ENCODE data around the gene ANKH.

ANKH gene

GRCh38 chr5:14721990-14722656, 149.5 kb downstream of the ANKH start:
- DNase-seq (ENCODE audit: extremely low read depth, low read depth) = no peak
- TF ChIP-seq CTCF (IDR thresholded peaks at IDR 0.05; ENCODE audit: low read depth, low read length) = no peak

GRCh38 chr5:14720236-14720923, 151.2 kb downstream of the ANKH start:
- no peak for TF ChIP-seq CTCF (IDR thresholded peaks at IDR 0.05; ENCODE audit: low read depth, low read length)
- no peak for DNase-seq (ENCODE audit: extremely low read depth, low read depth)

GRCh38 chr5:14718778-14719177, 152.8 kb downstream of the ANKH start:
- DNase-seq (ENCODE audit: extremely low read depth, low read depth) = no peak
- no peak for TF ChIP-seq CTCF (IDR thresholded peaks at IDR 0.05; ENCODE audit: low read depth, low read length)

GRCh38 chr5:14716755-14717752, 154.5 kb downstream of the ANKH start:
- DNase-seq (ENCODE audit: extremely low read depth, low read depth) = no peak

GRCh38 chr5:14715481-14715880, 156.1 kb downstream of the ANKH start:
- DNase-seq (ENCODE audit: extremely low read depth, low read depth) = no peak
- TF ChIP-seq CTCF (IDR thresholded peaks at IDR 0.05; ENCODE audit: low read depth, low read length) = no peak

More at GRCh38 chr5:14716755-14717752, 154.5 kb downstream of the ANKH start:
- TF ChIP-seq CTCF (IDR thresholded peaks at IDR 0.05; ENCODE audit: low read depth, low read length) = no peak

- no peak for DNase-seq (ENCODE audit: extremely low read depth, low read depth)
Measured at GRCh38 chr5:14714706-14715105, 156.9 kb downstream of the ANKH start.

More at GRCh38 chr5:14714706-14715105, 156.9 kb downstream of the ANKH start:
- no peak for TF ChIP-seq CTCF (IDR thresholded peaks at IDR 0.05; ENCODE audit: low read depth, low read length)

All from AG09319 (cell line).